Measurements from ENCODE around the gene FBXL17.

Gene FBXL17

DNA sequence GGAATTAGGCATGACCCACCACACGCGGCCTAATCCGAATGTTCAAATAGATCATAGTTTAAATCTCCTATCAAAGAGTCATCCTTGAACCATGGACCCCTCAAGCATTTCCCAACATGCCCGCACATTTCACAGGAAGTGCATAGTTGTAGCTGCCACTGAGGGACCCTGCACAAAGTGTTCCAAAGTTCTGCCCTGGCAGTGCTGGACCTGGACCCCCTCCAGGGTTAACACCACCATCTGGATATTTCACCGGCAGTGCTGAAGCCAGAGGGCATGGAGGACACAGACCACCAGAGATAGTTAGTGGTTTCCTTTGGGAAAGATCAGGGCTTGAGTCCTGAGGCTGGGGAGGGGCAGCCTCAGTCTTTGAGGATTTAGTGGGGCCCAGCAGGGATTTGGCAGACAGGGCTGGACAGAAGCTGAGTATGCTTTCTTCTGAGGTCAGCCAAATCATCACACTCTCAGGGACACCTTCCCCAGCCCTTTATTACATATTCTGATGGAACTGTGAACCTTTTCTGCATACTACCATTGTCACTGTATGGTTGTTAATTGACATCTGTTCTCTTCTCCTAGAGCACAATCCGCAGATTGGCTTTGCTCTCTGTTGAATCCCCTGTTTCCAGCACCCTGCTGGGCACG lies 567.6 kb downstream of the FBXL17 start:
- DNase-seq (ENCODE audit: low read depth in 2 of 2), result no peak

DNA sequence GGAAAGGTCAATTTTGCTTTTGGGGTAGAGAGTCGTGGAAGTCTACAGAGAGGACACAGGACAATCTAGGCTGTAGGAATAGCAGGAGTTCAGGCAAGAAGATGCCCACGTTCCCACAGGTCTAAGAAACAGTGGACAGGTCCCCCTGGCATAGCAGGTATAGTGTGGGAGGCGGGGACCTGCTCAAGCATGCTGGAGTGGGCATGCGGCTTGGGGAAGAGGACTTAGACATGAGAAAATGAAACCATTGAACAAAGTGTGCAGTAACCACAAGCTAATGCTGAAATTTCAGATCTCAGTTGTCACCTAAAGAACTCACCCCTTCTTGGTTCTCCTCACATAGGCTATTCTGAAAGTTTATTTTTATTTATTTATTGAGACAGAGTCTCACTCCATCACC lies 568.3 kb downstream of the FBXL17 start:
- no peak for DNase-seq (ENCODE audit: low read depth in 2 of 2)

DNA sequence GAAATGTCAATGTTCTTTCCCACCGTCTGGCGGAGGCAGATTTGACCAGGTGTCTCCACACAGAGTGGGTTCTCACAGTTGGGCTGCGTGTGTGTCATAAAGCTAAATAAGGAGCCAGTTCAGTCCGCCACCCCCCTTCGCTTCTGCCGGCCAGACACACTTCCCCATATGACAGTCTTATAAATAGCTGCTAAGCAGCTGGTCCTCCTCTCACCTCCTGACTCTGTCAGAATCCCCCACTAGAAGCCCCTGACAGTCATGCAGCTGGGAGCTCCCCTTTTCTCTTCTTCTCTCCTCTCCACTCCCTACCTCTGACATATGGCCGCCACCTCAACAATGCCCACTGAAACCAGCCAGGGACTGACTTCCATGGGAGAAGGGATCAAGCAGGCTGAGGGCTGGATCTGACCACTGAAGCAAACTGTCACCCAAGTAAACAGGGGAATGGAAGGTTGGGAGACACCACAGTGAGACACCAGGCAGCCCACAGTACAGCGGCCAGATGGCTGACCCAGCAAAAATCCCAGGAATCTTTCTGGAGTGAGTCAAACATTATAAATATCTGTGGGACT lies 569.2 kb downstream of the FBXL17 start:
- peak; percentile 24 to 30 for DNase-seq (ENCODE audit: low read depth in 2 of 2)

DNA sequence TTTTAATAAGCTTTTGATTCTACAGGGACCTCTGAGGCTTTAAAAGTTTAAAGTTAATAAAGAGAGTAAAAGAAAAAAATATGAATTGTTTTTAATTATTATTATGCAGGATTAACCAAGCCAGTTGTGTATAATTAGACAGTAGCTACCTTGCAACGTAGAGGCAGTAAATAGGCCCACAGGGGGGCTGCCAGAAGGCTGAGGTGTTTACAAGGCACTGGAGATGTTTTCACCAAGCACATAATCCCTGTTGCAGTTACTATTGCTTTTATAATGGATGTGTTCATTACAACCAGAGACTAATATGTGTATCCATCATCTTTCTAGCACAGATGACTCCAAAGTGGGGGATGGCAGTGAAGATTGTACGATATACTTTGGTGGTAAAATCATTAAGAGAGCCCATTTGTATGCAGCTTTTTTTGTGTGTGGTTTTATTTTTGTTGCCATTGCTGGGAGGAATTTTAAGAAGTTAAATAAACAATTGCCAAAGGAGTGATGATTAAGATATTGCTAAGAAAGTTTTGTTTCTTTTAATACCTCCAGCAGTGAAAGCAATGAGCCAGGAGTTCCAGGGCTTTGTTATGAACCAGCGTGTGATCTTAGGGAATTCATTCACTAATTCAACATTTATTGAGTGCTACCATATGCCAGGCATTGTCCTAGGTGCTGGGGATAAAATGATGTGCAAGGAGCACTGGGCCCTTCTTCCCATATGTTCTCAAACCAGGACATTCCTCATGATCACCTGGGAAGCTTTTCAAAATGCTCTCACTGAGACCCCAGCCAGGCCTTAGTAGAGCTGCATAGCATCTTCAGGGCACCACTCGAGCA lies 572.5 kb downstream of the FBXL17 start:
- DNase-seq (ENCODE audit: low read depth in 2 of 2), result no peak

All from fibroblast of skin of left biceps (primary cell).